CD4-positive, CD25-positive, alpha-beta regulatory T cell (primary cell): ENCODE results near the gene SP140L. TPM values are rescaled to one million over a fixed set of nuclear protein-coding genes. Genes with fewer than 3 reads are reported as not detected.

Experiments
- ATAC-seq, 2 donors: fragments of 150-1000 bp; cut with Tn5 transposase; one replicate each; pipeline ENCODE4 v1.10.0; 2021; ENCODE audit warnings: low read depth in 2 of 2, moderate number of reproducible peaks in 2 of 2, moderate library complexity in 1 of 2
- DNase-seq, 3 donors: peaks; one replicate each; pipeline versions ENCODE4 v3.0.0 to v3.0.0-alpha.2; 2012 to 2022; ENCODE audit warnings: mixed read lengths in 1 of 3
- H3K27ac ChIP-seq: one replicate; pipeline ENCODE4 v1.7.0; 2013; ENCODE audit warnings: mild to moderate bottlenecking, low read length; ENCODE audit not compliant: insufficient read depth, poor library complexity, severe bottlenecking
- H3K27me3 ChIP-seq: one replicate; pipeline ENCODE4 v1.7.0; 2013; ENCODE audit warnings: low read length; ENCODE audit not compliant: control insufficient read depth, insufficient read depth
- H3K36me3 ChIP-seq: one replicate; pipeline ENCODE4 v1.7.0; 2013; ENCODE audit warnings: mild to moderate bottlenecking, low read length, moderate library complexity; ENCODE audit not compliant: control insufficient read depth, insufficient read depth
- H3K4me1 ChIP-seq: 2 replicates; pipeline ENCODE4 v1.7.0; 2013; ENCODE audit warnings: mild to moderate bottlenecking, low read length; ENCODE audit not compliant: insufficient read depth, control insufficient read depth, poor library complexity, severe bottlenecking
- H3K4me3 ChIP-seq: one replicate; pipeline ENCODE4 v1.7.0; 2013; ENCODE audit warnings: low read depth, mild to moderate bottlenecking, low read length, moderate library complexity
- H3K9me3 ChIP-seq, 2 experiments: 1 replicate in 1 of 2; 2 replicates in 1 of 2; pipeline ENCODE4 v1.7.0; 2013; ENCODE audit warnings: low read length in 2 of 2, mild to moderate bottlenecking in 1 of 2, moderate library complexity in 1 of 2; ENCODE audit not compliant: control insufficient read depth in 2 of 2
- H3K27ac Mint-ChIP-seq, 3 donors: one replicate each; pipeline ENCODE4 v1.8.0; 2020 to 2022; ENCODE audit warnings: mild to moderate bottlenecking in 3 of 3, mixed read lengths in 3 of 3, moderate library complexity in 2 of 3
- H3K27me3 Mint-ChIP-seq: one replicate; pipeline ENCODE4 v1.8.0; 2022; ENCODE audit warnings: mild to moderate bottlenecking, mixed read lengths
- H3K36me3 Mint-ChIP-seq: one replicate; pipeline ENCODE4 v1.8.0; 2020; ENCODE audit warnings: mixed read lengths
- H3K4me1 Mint-ChIP-seq, 4 donors: one replicate each; pipeline ENCODE4 v1.8.0; 2020 to 2022; ENCODE audit warnings: mixed read lengths in 4 of 4, mild to moderate bottlenecking in 1 of 4
- H3K4me3 Mint-ChIP-seq, 4 donors: one replicate each; pipeline ENCODE4 v1.8.0; 2020 to 2022; ENCODE audit warnings: mild to moderate bottlenecking in 4 of 4, mixed read lengths in 4 of 4, moderate library complexity in 3 of 4
- H3K9me3 Mint-ChIP-seq, 7 donors: one replicate each; pipeline ENCODE4 v1.8.0; 2020 to 2022; ENCODE audit warnings: mixed read lengths in 7 of 7, mild to moderate bottlenecking in 3 of 7, moderate library complexity in 2 of 7
- polyA plus RNA-seq, 4 donors: library from polyadenylated mRNA; unstranded; fragments of 300-500 nt; fragmentation: Illumina TruSeq; gene quantifications; one replicate each; pipeline ENCODE4 v1.2.3, GENCODE V29; 2021
- total RNA-seq: library from RNA; stranded (reverse); gene quantifications from one replicate; pipeline ENCODE4 v1.2.3, GENCODE V29; 2022

SP140L gene
- total and polyA plus RNA-seq, 5 donors from 2014 or later = 14.3 to 68.5 (median 22.8) TPM

- Mint-ChIP-seq H3K27me3 (no peaks in the 10 kb centered on the region), H3K27ac (peak overlapping the region in 2 of 3 donors; percentile 54 to 83), H3K4me3 (peak overlapping the region; percentile 27 to 68 (median 56)), H3K9me3 (peaks cover 0 to 22% (median 10%) of the 10 kb centered on the region in 7 donors), H3K36me3 (peaks cover 47% of the 10 kb centered on the region), H3K4me1 (peaks cover 58 to 71% (median 62%) of the 10 kb centered on the region in 4 donors)
- Histone ChIP-seq H3K9me3 (peaks cover 12 to 19% of the 10 kb centered on the region in 2 experiments), H3K4me1 (peaks cover 22% of the 10 kb centered on the region), H3K27me3 (no peaks in the 10 kb centered on the region), H3K27ac (peak overlapping the region; percentile 26), H3K36me3 (peaks cover 35% of the 10 kb centered on the region), H3K4me3 (peak overlapping the region; percentile 75)
- DNase-seq (peak in 1 of 3 donors; percentile 63), ATAC-seq (peak; percentile 28 to 37)
Measured at GRCh38 chr2:230348787-230349186, 21.8 kb downstream of the SP140L start.

GRCh38 chr2:230356084-230356483 is 29.1 kb downstream of the SP140L start:
- Mint-ChIP-seq H3K4me3 (no peak overlapping the region), H3K36me3 (peaks cover 48% of the 10 kb centered on the region), H3K27me3 (peaks cover 4% of the 10 kb centered on the region), H3K27ac (no peak overlapping the region), H3K9me3 (peaks cover 0 to 2% (median 0%) of the 10 kb centered on the region in 7 donors), H3K4me1 (peaks cover 16 to 27% (median 22%) of the 10 kb centered on the region in 4 donors)
- no peak for DNase-seq
- no peak overlapping the region for H3K4me3 ChIP-seq
- peaks cover 47% of the 10 kb centered on the region for H3K36me3 ChIP-seq
- no peak overlapping the region for H3K27ac ChIP-seq
- H3K27me3 ChIP-seq = no peaks in the 10 kb centered on the region
- H3K4me1 ChIP-seq = no peaks in the 10 kb centered on the region
- H3K9me3 ChIP-seq = no peaks in the 10 kb centered on the region
- no peak for ATAC-seq

GRCh38 chr2:230358305-230358704 is 31.3 kb downstream of the SP140L start:
- no peak for DNase-seq
- peaks cover 5% of the 10 kb centered on the region for H3K27me3 Mint-ChIP-seq
- H3K27ac ChIP-seq = no peak overlapping the region
- peaks cover 20 to 37% (median 32%) of the 10 kb centered on the region in 4 donors for H3K4me1 Mint-ChIP-seq
- no peak overlapping the region for H3K4me3 Mint-ChIP-seq
- no peak for ATAC-seq
- peak overlapping the region in 1 of 3 donors; percentile 43 for H3K27ac Mint-ChIP-seq
- no peak overlapping the region for H3K4me3 ChIP-seq
- peaks cover 51% of the 10 kb centered on the region for H3K36me3 ChIP-seq
- H3K27me3 ChIP-seq = no peaks in the 10 kb centered on the region
- H3K9me3 Mint-ChIP-seq = peaks cover 0 to 5% (median 0%) of the 10 kb centered on the region in 7 donors
- H3K4me1 ChIP-seq = peaks cover 16% of the 10 kb centered on the region
- no peaks in the 10 kb centered on the region for H3K9me3 ChIP-seq
- peaks cover 60% of the 10 kb centered on the region for H3K36me3 Mint-ChIP-seq

- H3K27ac ChIP-seq = no peak overlapping the region
- Mint-ChIP-seq H3K36me3 (peaks cover 73% of the 10 kb centered on the region), H3K9me3 (peaks cover 0 to 5% (median 0%) of the 10 kb centered on the region in 7 donors), H3K4me3 (no peak overlapping the region), H3K27me3 (peaks cover 5% of the 10 kb centered on the region), H3K27ac (no peak overlapping the region), H3K4me1 (peaks cover 21 to 41% (median 36%) of the 10 kb centered on the region in 4 donors)
- peaks cover 61% of the 10 kb centered on the region for H3K36me3 ChIP-seq
- no peak overlapping the region for H3K4me3 ChIP-seq
- no peaks in the 10 kb centered on the region for H3K27me3 ChIP-seq
- H3K4me1 ChIP-seq = peaks cover 16% of the 10 kb centered on the region
- H3K9me3 ChIP-seq = no peaks in the 10 kb centered on the region
- no peak for ATAC-seq
- DNase-seq = no peak
Measured at GRCh38 chr2:230360028-230360427, 33.0 kb downstream of the SP140L start.

GRCh38 chr2:230362030-230362691 is 35.2 kb downstream of the SP140L start:
- Histone ChIP-seq H3K27me3 (no peaks in the 10 kb centered on the region), H3K27ac (peak overlapping the region; percentile 45), H3K4me1 (peaks cover 16% of the 10 kb centered on the region), H3K9me3 (no peaks in the 10 kb centered on the region), H3K4me3 (peak overlapping the region; percentile 27), H3K36me3 (peaks cover 61% of the 10 kb centered on the region)
- H3K9me3 Mint-ChIP-seq = peaks cover 0 to 5% (median 2%) of the 10 kb centered on the region in 7 donors
- peak overlapping the region; percentile 8 to 36 (median 24) for H3K4me3 Mint-ChIP-seq
- ATAC-seq (peak; percentile 50 to 53), DNase-seq (peak in 1 of 3 donors; percentile 52)
- H3K27ac Mint-ChIP-seq = peak overlapping the region; percentile 70 to 81 (median 79)
- H3K36me3 Mint-ChIP-seq = peaks cover 79% of the 10 kb centered on the region
- H3K4me1 Mint-ChIP-seq = peaks cover 28 to 46% (median 33%) of the 10 kb centered on the region in 4 donors
- peaks cover 5% of the 10 kb centered on the region for H3K27me3 Mint-ChIP-seq

GRCh38 chr2:230382108-230382507 is 55.1 kb downstream of the SP140L start:
- Mint-ChIP-seq H3K4me3 (no peak overlapping the region), H3K36me3 (peaks cover 56% of the 10 kb centered on the region), H3K27ac (peak overlapping the region in 1 of 3 donors; percentile 32), H3K9me3 (no peaks in the 10 kb centered on the region), H3K27me3 (no peaks in the 10 kb centered on the region), H3K4me1 (peaks cover 5 to 22% (median 13%) of the 10 kb centered on the region in 4 donors)
- DNase-seq (no peak), ATAC-seq (no peak)
- no peak overlapping the region for H3K4me3 ChIP-seq
- H3K27me3 ChIP-seq = no peaks in the 10 kb centered on the region
- no peaks in the 10 kb centered on the region for H3K4me1 ChIP-seq
- H3K27ac ChIP-seq = no peak overlapping the region
- H3K36me3 ChIP-seq = peaks cover 64% of the 10 kb centered on the region
- H3K9me3 ChIP-seq = no peaks in the 10 kb centered on the region

GRCh38 chr2:230383453-230383852 is 56.5 kb downstream of the SP140L start:
- Histone ChIP-seq H3K36me3 (peaks cover 65% of the 10 kb centered on the region), H3K4me3 (no peak overlapping the region), H3K27me3 (no peaks in the 10 kb centered on the region), H3K4me1 (no peaks in the 10 kb centered on the region), H3K9me3 (no peaks in the 10 kb centered on the region), H3K27ac (no peak overlapping the region)
- ATAC-seq (no peak), DNase-seq (no peak)
- H3K4me1 Mint-ChIP-seq = peaks cover 0 to 14% (median 10%) of the 10 kb centered on the region in 4 donors
- H3K9me3 Mint-ChIP-seq = no peaks in the 10 kb centered on the region
- peaks cover 51% of the 10 kb centered on the region for H3K36me3 Mint-ChIP-seq
- no peak overlapping the region for H3K4me3 Mint-ChIP-seq
- no peaks in the 10 kb centered on the region for H3K27me3 Mint-ChIP-seq
- H3K27ac Mint-ChIP-seq = peak overlapping the region in 1 of 3 donors; percentile 49
